Activated T-cell treated with anti-CD3 and anti-CD28 coated beads, Interleukin-2, amount 50 U/mL, for 48 hours (primary cell): ENCODE results near the gene MYO1D.

Experiments
- DNase-seq, 2 experiments: peaks; one replicate each; pipeline ENCODE4 v3.0.0-alpha.2; 2020

The MYO1D gene

GRCh38 chr17:32445497-32445896 lies 431.4 kb downstream of the MYO1D start:
- no peak for DNase-seq

GRCh38 chr17:32445074-32445415 lies 431.9 kb downstream of the MYO1D start:
- DNase-seq = peak; percentile 61 to 66

- DNase-seq = peak; percentile 100
Measured at GRCh38 chr17:32444301-32445073, 432.4 kb downstream of the MYO1D start, which contains the start of gene PSMD11. TSS of gene PSMD11 (plus strand) at chr17:32444510. CDS start at chr17:32444524, 14 bp downstream.

GRCh38 chr17:32443827-32444300 lies 433.1 kb downstream of the MYO1D start:
- DNase-seq = no peak
